IMR-90 (cell line): ENCODE measurements around the gene FBXO28. TPM values are rescaled to one million over a fixed set of nuclear protein-coding genes. Genes with fewer than 3 reads are reported as not detected.

Source experiments
- ATAC-seq: fragments of 200-7000 bp; cut with Tn5 transposase; 2 replicates; pipeline ENCODE4 v1.9.1; 2020; ENCODE audit warnings: low read depth, mild to moderate bottlenecking, moderate library complexity
- BruUV-seq: library from RNA; stranded (reverse); fragments of 400-500 nt; replicated peaks from 2 replicates; lab custom pipeline; 2021; lab: Mats Ljungman, UMichigan
- CTCF ChIA-PET: fragments of 300-600 bp; formaldehyde crosslinking; extraction: SDS; loops from one replicate; lab custom pipeline; 2021; ENCODE audit warnings: antibody characterized with exemption; lab: Yijun Ruan, JAX
- POLR2A ChIA-PET: fragments of 300-600 bp; sonication (Branson Sonifier 250); formaldehyde crosslinking; loops from one replicate; lab custom pipeline; 2022; ENCODE audit warnings: antibody characterized with exemption; ENCODE audit not compliant: unreplicated experiment; lab: Charles Lee
- DNase-seq: peaks from one replicate; pipeline ENCODE4 v3.0.0; 2013
- H2AFZ ChIP-seq: replicated peaks from 2 replicates; pipeline ENCODE3; 2013; ENCODE audit warnings: low read length, mild to moderate bottlenecking; ENCODE audit not compliant: poor library complexity
- H2AK5ac ChIP-seq: 2 replicates; pipeline ENCODE4 v1.6.1; 2013; ENCODE audit warnings: low read depth, low read length, inconsistent platforms
- H2AK9ac ChIP-seq: replicated peaks from 2 replicates; pipeline ENCODE3; 2013; ENCODE audit warnings: mild to moderate bottlenecking, low read depth, low read length, moderate library complexity; ENCODE audit not compliant: poor library complexity
- H2BK120ac ChIP-seq: 2 replicates; pipeline ENCODE4 v1.6.1; 2013; ENCODE audit warnings: low read depth, low read length, inconsistent platforms
- H2BK15ac ChIP-seq: 3 replicates; pipeline ENCODE4 v1.6.1; 2013; ENCODE audit warnings: low read depth, low read length, inconsistent platforms
- H2BK20ac ChIP-seq: 2 replicates; pipeline ENCODE4 v1.6.1; 2013; ENCODE audit warnings: low read depth, mild to moderate bottlenecking, inconsistent platforms, low read length, moderate library complexity
- H2BK5ac ChIP-seq: 2 replicates; pipeline ENCODE4 v1.6.1; 2013; ENCODE audit warnings: mild to moderate bottlenecking, low read depth, low read length, inconsistent platforms; ENCODE audit not compliant: poor library complexity, severe bottlenecking
- H3K14ac ChIP-seq: replicated peaks from 2 replicates; pipeline ENCODE4 v1.6.1; 2013; ENCODE audit warnings: low read depth, low read length, inconsistent platforms
- H3K18ac ChIP-seq: 2 replicates; pipeline ENCODE4 v1.6.1; 2013; ENCODE audit warnings: low read depth, low read length, control low read depth
- H3K23ac ChIP-seq: 2 replicates; pipeline ENCODE4 v1.6.1; 2013; ENCODE audit warnings: low read depth, low read length, inconsistent platforms
- H3K27ac ChIP-seq: 2 replicates; pipeline ENCODE4 v1.5.1; 2013; ENCODE audit warnings: mild to moderate bottlenecking, control low read depth, low read length; ENCODE audit not compliant: insufficient read depth
- H3K27me3 ChIP-seq: 2 replicates; pipeline ENCODE4 v1.6.1; 2013; ENCODE audit warnings: low read length; ENCODE audit not compliant: control insufficient read depth, insufficient read depth
- H3K36me3 ChIP-seq: 2 replicates; pipeline ENCODE4 v1.6.1; 2013; ENCODE audit warnings: low read length, mixed read lengths; ENCODE audit not compliant: control insufficient read depth, insufficient read depth
- H3K4ac ChIP-seq: 2 replicates; pipeline ENCODE4 v1.6.1; 2013; ENCODE audit warnings: low read depth, low read length, inconsistent platforms
- H3K4me1 ChIP-seq: 2 replicates; pipeline ENCODE4 v1.6.1; 2013; ENCODE audit warnings: low read length, mixed read lengths; ENCODE audit not compliant: control insufficient read depth, insufficient read depth
- H3K4me2 ChIP-seq: 2 replicates; pipeline ENCODE4 v1.6.1; 2013; ENCODE audit warnings: low read depth, mild to moderate bottlenecking, control low read depth, low read length, moderate library complexity
- H3K4me3 ChIP-seq: 2 replicates; pipeline ENCODE4 v1.5.1; 2013; ENCODE audit warnings: low read depth, mild to moderate bottlenecking, control low read depth, low read length, moderate library complexity; ENCODE audit not compliant: insufficient read depth
- H3K56ac ChIP-seq: 2 replicates; pipeline ENCODE4 v1.6.1; 2013; ENCODE audit warnings: low read length, inconsistent platforms; ENCODE audit not compliant: insufficient read depth; ENCODE audit errors: extremely low read depth
- H3K79me1 ChIP-seq, 2 experiments: 2 replicates each; pipeline ENCODE4 v1.6.1; 2013; ENCODE audit warnings: low read length in 2 of 2, inconsistent platforms in 1 of 2, low read depth in 1 of 2
- H3K9ac ChIP-seq: 2 replicates; pipeline ENCODE4 v1.6.1; 2013; ENCODE audit warnings: low read depth, low read length, control low read depth
- H3K9me1 ChIP-seq: 2 replicates; pipeline ENCODE4 v1.6.1; 2013; ENCODE audit warnings: low read length, inconsistent platforms; ENCODE audit not compliant: insufficient read depth
- H3K9me3 ChIP-seq: 2 replicates; pipeline ENCODE4 v1.6.1; 2013; ENCODE audit warnings: low read length; ENCODE audit not compliant: control insufficient read depth, insufficient read depth
- H4K20me1 ChIP-seq: 2 replicates; pipeline ENCODE4 v1.6.1; 2013; ENCODE audit warnings: low read length, inconsistent platforms; ENCODE audit not compliant: insufficient read depth
- H4K5ac ChIP-seq: 2 replicates; pipeline ENCODE4 v1.6.1; 2013; ENCODE audit warnings: mild to moderate bottlenecking, low read depth, low read length, control low read depth
- H4K8ac ChIP-seq, 2 experiments: 2 replicates each; pipeline ENCODE4 v1.6.1; 2013; ENCODE audit warnings: low read depth in 2 of 2, low read length in 2 of 2, control low read depth in 1 of 2, inconsistent platforms in 1 of 2
- H4K91ac ChIP-seq: 2 replicates; pipeline ENCODE4 v1.6.1; 2013; ENCODE audit warnings: low read depth, low read length, inconsistent platforms; ENCODE audit not compliant: insufficient read depth
- BHLHE40 ChIP-seq: fragments of 150-350 bp; IDR thresholded peaks from 2 replicates; pipeline ENCODE4 v1.6.1; 2016; ENCODE audit warnings: mild to moderate bottlenecking, low read depth, low read length
- CHD1 ChIP-seq: IDR thresholded peaks from 2 replicates; pipeline ENCODE4 v1.6.1; 2012; ENCODE audit warnings: low read depth, low read length, improper control_type of control experiment
- FOS ChIP-seq: fragments of 150-350 bp; IDR thresholded peaks from 2 replicates; pipeline ENCODE4 v1.6.1; 2016; ENCODE audit warnings: low read depth, low read length
- MAFK ChIP-seq: IDR thresholded peaks from 2 replicates; pipeline ENCODE4 v1.6.1; 2012; ENCODE audit warnings: low read depth, low read length, improper control_type of control experiment
- MAZ ChIP-seq: IDR thresholded peaks from 2 replicates; pipeline ENCODE4 v1.6.1; 2012; ENCODE audit warnings: low read depth, mild to moderate bottlenecking, low read length, improper control_type of control experiment, moderate library complexity, borderline replicate concordance
- MXI1 ChIP-seq: IDR thresholded peaks from 2 replicates; pipeline ENCODE4 v1.6.1; 2012; ENCODE audit warnings: low read depth, mild to moderate bottlenecking, low read length, moderate library complexity, borderline replicate concordance
- NFE2L2 ChIP-seq: fragments of 150-350 bp; IDR thresholded peaks from 2 replicates; pipeline ENCODE4 v1.6.1; 2016; ENCODE audit warnings: low read depth, mild to moderate bottlenecking, low read length
- POLR2A ChIP-seq: IDR thresholded peaks from 2 replicates; pipeline ENCODE4 v1.6.1; 2012; ENCODE audit warnings: mild to moderate bottlenecking, low read depth, low read length
- RAD21 ChIP-seq: IDR thresholded peaks from 2 replicates; pipeline ENCODE4 v1.6.1; 2012; ENCODE audit warnings: low read length, improper control_type of control experiment
- RCOR1 ChIP-seq: IDR thresholded peaks from 2 replicates; pipeline ENCODE4 v1.6.1; 2012; ENCODE audit warnings: mild to moderate bottlenecking, low read length, improper control_type of control experiment; ENCODE audit not compliant: insufficient replicate concordance
- RFX5 ChIP-seq: IDR thresholded peaks from 2 replicates; pipeline ENCODE4 v1.8.0; 2012; ENCODE audit warnings: low read depth, mild to moderate bottlenecking, low read length, moderate library complexity
- SMC3 ChIP-seq: fragments of 150-350 bp; IDR thresholded peaks from 2 replicates; pipeline ENCODE4 v1.6.1; 2016; ENCODE audit warnings: low read depth, mild to moderate bottlenecking, antibody characterized with exemption, low read length, moderate library complexity
- WGBS, 2 experiments: methylation state at CpG; one replicate each; pipeline versions ENCODE4 v1.1.5 to v1.1.7; 2013; ENCODE audit warnings: missing lambda C conversion rate in 2 of 2; ENCODE audit not compliant: insufficient read length in 1 of 2; ENCODE audit errors: extremely low coverage in 2 of 2; 5-methylcytosine and 5-hydroxymethylcytosine counted together
- dilution Hi-C: fragments of 300-500 bp; cut with HindIII; formaldehyde crosslinking; loops from one replicate; pipeline ENCODE4 v1.14.3; 2018; ENCODE audit warnings: low sequenced_read_pairs; ENCODE audit not compliant: unreplicated experiment
- in situ Hi-C: fragments of 300-500 bp; cut with MboI; formaldehyde crosslinking; loops from 3 replicates; pipeline ENCODE4 v1.14.3; 2019; ENCODE audit warnings: low sequenced_read_pairs, inconsistent platforms, mixed read lengths
- intact Hi-C: fragments of 100-400 bp; cut with micrococcal nuclease; formaldehyde crosslinking; loops from 2 replicates; pipeline ENCODE4 v1.10.0; 2022
- polyA plus RNA-seq, 3 experiments: library from polyadenylated mRNA; depleted of rRNA; stranded (reverse); fragments of >200 nt; gene quantifications; 2 replicates each; pipeline ENCODE4 v1.2.3, GENCODE V29; 2012; ENCODE audit warnings: low replicate concordance in 1 of 3
- total RNA-seq: library from RNA; depleted of rRNA; stranded (reverse); fragments of >200 nt; gene quantifications from 2 replicates; pipeline ENCODE4 v1.2.3, GENCODE V29; 2012
- TF ChIP-seq, protein P1 (sequence below): conservative IDR thresholded peaks from 2 replicates; pipeline ENCODE4 v1.5.1; 2012; ENCODE audit warnings: mild to moderate bottlenecking, low read depth, low read length, improper control_type of control experiment
- TF ChIP-seq, protein P2 (sequence below): fragments of 150-350 bp; IDR thresholded peaks from 2 replicates; pipeline ENCODE4 v1.6.1; 2016; ENCODE audit warnings: low read depth, mild to moderate bottlenecking, low read length, moderate library complexity, borderline replicate concordance
- TF ChIP-seq, protein P3 (sequence below): fragments of 150-350 bp; IDR thresholded peaks from 2 replicates; pipeline ENCODE4 v1.6.1; 2017; ENCODE audit warnings: mild to moderate bottlenecking, antibody characterized with exemption, low read length, low read depth

Gene FBXO28
- total and polyA plus RNA-seq, 2 of the 4 experiments (the other 2 are of a cell fraction): 11.6 to 22.6 TPM

DNA sequence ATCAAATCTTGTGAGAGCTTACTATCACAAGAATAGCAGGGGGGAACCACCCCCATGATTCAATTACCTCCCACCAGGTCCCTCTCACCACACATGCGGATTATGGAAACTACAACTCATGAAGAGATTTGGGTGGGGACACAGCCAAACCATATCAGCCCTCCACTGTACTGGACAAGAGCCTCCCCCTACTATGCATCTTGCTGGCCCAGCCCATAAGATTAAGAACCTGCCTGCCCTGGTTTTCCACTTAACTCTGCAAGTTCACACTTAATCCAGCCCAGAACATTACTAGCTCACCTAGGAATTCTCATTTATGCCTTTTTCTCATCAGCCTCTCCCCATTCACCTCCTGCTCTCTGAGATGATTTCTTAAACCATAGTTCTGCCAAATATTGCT is 18.0 kb upstream of the FBXO28 start:
- H3K4me1 ChIP-seq: no peaks in the 10 kb centered on the region
- H2BK15ac ChIP-seq: no peak overlapping the region
- no peak overlapping the region for H2BK5ac ChIP-seq
- no peaks in the 10 kb centered on the region for H3K36me3 ChIP-seq
- no peak overlapping the region for H4K91ac ChIP-seq
- H4K5ac ChIP-seq: no peak overlapping the region
- no peaks in the 10 kb centered on the region for H3K9me1 ChIP-seq
- WGBS, 2 experiments: 100% methylated on average over 1 of the region's 1 CpG; no CpG with 5 or more reads in 1 of the 2 experiments
- no peak overlapping the region for H3K18ac ChIP-seq
- no peak overlapping the region for H3K56ac ChIP-seq
- no peak overlapping the region for H3K4me3 ChIP-seq
- H3K27me3 ChIP-seq: peaks cover 12% of the 10 kb centered on the region
- no peak for TF ChIP-seq MAZ
- TF ChIP-seq RFX5: no peak
- no peak for TF ChIP-seq BHLHE40
- no peak for TF ChIP-seq POLR2A
- TF ChIP-seq RAD21: no peak
- TF ChIP-seq CHD1: no peak
- no peak for TF ChIP-seq FOS
- no peak for TF ChIP-seq NFE2L2
- TF ChIP-seq, protein P1, sequence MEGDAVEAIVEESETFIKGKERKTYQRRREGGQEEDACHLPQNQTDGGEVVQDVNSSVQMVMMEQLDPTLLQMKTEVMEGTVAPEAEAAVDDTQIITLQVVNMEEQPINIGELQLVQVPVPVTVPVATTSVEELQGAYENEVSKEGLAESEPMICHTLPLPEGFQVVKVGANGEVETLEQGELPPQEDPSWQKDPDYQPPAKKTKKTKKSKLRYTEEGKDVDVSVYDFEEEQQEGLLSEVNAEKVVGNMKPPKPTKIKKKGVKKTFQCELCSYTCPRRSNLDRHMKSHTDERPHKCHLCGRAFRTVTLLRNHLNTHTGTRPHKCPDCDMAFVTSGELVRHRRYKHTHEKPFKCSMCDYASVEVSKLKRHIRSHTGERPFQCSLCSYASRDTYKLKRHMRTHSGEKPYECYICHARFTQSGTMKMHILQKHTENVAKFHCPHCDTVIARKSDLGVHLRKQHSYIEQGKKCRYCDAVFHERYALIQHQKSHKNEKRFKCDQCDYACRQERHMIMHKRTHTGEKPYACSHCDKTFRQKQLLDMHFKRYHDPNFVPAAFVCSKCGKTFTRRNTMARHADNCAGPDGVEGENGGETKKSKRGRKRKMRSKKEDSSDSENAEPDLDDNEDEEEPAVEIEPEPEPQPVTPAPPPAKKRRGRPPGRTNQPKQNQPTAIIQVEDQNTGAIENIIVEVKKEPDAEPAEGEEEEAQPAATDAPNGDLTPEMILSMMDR: no peak
- no peak for TF ChIP-seq RCOR1
- TF ChIP-seq, protein P2, sequence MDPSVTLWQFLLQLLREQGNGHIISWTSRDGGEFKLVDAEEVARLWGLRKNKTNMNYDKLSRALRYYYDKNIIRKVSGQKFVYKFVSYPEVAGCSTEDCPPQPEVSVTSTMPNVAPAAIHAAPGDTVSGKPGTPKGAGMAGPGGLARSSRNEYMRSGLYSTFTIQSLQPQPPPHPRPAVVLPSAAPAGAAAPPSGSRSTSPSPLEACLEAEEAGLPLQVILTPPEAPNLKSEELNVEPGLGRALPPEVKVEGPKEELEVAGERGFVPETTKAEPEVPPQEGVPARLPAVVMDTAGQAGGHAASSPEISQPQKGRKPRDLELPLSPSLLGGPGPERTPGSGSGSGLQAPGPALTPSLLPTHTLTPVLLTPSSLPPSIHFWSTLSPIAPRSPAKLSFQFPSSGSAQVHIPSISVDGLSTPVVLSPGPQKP: no peak
- TF ChIP-seq, protein P3, sequence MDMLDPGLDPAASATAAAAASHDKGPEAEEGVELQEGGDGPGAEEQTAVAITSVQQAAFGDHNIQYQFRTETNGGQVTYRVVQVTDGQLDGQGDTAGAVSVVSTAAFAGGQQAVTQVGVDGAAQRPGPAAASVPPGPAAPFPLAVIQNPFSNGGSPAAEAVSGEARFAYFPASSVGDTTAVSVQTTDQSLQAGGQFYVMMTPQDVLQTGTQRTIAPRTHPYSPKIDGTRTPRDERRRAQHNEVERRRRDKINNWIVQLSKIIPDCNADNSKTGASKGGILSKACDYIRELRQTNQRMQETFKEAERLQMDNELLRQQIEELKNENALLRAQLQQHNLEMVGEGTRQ: no peak
- TF ChIP-seq MAFK: no peak
- no peak for TF ChIP-seq MXI1
- TF ChIP-seq SMC3: no peak
- no peak overlapping the region for H2BK120ac ChIP-seq
- H2AK9ac ChIP-seq: no peak overlapping the region
- H3K79me1 ChIP-seq: no peaks in the 10 kb centered on the region
- ATAC-seq: no peak
- no peak overlapping the region for H2AFZ ChIP-seq
- ChIA-PET CTCF (interaction anchor here (1.5 kb wide), 1 partner anchor 11 kb away, joined by 5 read pairs; no protein-coding TSS in a partner anchor), POLR2A (no interaction called here)
- H3K4ac ChIP-seq: no peak overlapping the region
- no TSS peak for BruUV-seq
- H4K8ac ChIP-seq: no peak overlapping the region
- H2BK20ac ChIP-seq: no peak overlapping the region
- no peak for DNase-seq
- H3K27ac ChIP-seq: no peak overlapping the region
- H2AK5ac ChIP-seq: no peak overlapping the region
- no peak overlapping the region for H3K14ac ChIP-seq
- no peak overlapping the region for H3K23ac ChIP-seq
- in situ Hi-C loops: no loop called here
- H4K20me1 ChIP-seq: no peaks in the 10 kb centered on the region
- no peak overlapping the region for H3K4me2 ChIP-seq
- H3K9me3 ChIP-seq: no peaks in the 10 kb centered on the region
- intact Hi-C loops: no loop called here
- dilution Hi-C loops: no loop called here
- H3K9ac ChIP-seq: no peak overlapping the region
